Caco-2 (cell line): ENCODE data around the gene HAND2. TPM values are rescaled to one million over a fixed set of nuclear protein-coding genes. Genes with fewer than 3 reads are reported as not detected.

ENCODE experiments used
- BruUV-seq: library from RNA; stranded (reverse); fragments of 400-500 nt; replicated peaks from 2 replicates; lab custom pipeline; 2021; lab: Mats Ljungman, UMichigan
- CTCF ChIA-PET: fragments of 300-600 bp; sonication (Branson Sonifier 250); formaldehyde crosslinking; loops from one replicate; lab custom pipeline; 2022; ENCODE audit warnings: antibody characterized with exemption; lab: Charles Lee
- POLR2A ChIA-PET: fragments of 300-600 bp; sonication (Branson Sonifier 250); formaldehyde crosslinking; loops from one replicate; lab custom pipeline; 2022; ENCODE audit warnings: antibody characterized with exemption; lab: Charles Lee
- DNase-seq, 2 experiments: peaks; one replicate each; pipeline versions ENCODE4 v3.0.0 to v3.0.0-alpha.2; 2020 to 2022
- H3K27me3 ChIP-seq: replicated peaks from 2 replicates; pipeline ENCODE4 v1.6.0; 2011; ENCODE audit warnings: low read length; ENCODE audit not compliant: control insufficient read depth, insufficient read depth
- H3K36me3 ChIP-seq: 2 replicates; pipeline ENCODE4 v1.5.1; 2011; ENCODE audit warnings: low read length; ENCODE audit not compliant: control insufficient read depth, insufficient read depth
- H3K4me1 ChIP-seq: fragments of 250-450 bp; sonication (Bioruptor Pico); 2 replicates; pipeline ENCODE4 v1.5.1; 2020; ENCODE audit warnings: mild to moderate bottlenecking
- H3K4me3 ChIP-seq: 2 replicates; pipeline ENCODE4 v1.5.1; 2011; ENCODE audit warnings: low read depth, mild to moderate bottlenecking, control low read depth, low read length
- H3K9me3 ChIP-seq: fragments of 250-450 bp; sonication (Bioruptor Pico); 2 replicates; pipeline ENCODE4 v1.5.1; 2020; ENCODE audit warnings: mild to moderate bottlenecking, moderate library complexity
- H3K27ac Mint-ChIP-seq: one replicate; pipeline ENCODE4 v1.8.0; 2022; ENCODE audit warnings: mixed read lengths; ENCODE audit not compliant: unreplicated experiment
- H3K27me3 Mint-ChIP-seq: one replicate; pipeline ENCODE4 v1.8.0; 2022; ENCODE audit warnings: mixed read lengths; ENCODE audit not compliant: insufficient read depth, unreplicated experiment
- H3K36me3 Mint-ChIP-seq: one replicate; pipeline ENCODE4 v1.8.0; 2022; ENCODE audit warnings: mild to moderate bottlenecking, mixed read lengths; ENCODE audit not compliant: insufficient read depth, unreplicated experiment
- H3K4me1 Mint-ChIP-seq: one replicate; pipeline ENCODE4 v1.8.0; 2022; ENCODE audit warnings: low read depth, mixed read lengths; ENCODE audit not compliant: unreplicated experiment
- H3K4me3 Mint-ChIP-seq: one replicate; pipeline ENCODE4 v1.8.0; 2022; ENCODE audit warnings: mild to moderate bottlenecking, moderate library complexity, mixed read lengths; ENCODE audit not compliant: unreplicated experiment
- H3K9me3 Mint-ChIP-seq: one replicate; pipeline ENCODE4 v1.8.0; 2022; ENCODE audit warnings: mixed read lengths; ENCODE audit not compliant: unreplicated experiment
- intact Hi-C: fragments of 100-400 bp; cut with micrococcal nuclease; formaldehyde crosslinking; loops from one replicate; pipeline ENCODE4 v1.10.0; 2022; ENCODE audit not compliant: unreplicated experiment
- total RNA-seq: library from RNA; stranded (reverse); gene quantifications from 2 replicates; pipeline ENCODE4 v1.2.3, GENCODE V29; 2022
- TF ChIP-seq, protein P1 (sequence below), 2 experiments: fragments of 200-600 bp in 1 of 2; IDR thresholded peaks; 1 replicate in 1 of 2; 2 replicates in 1 of 2; pipeline versions ENCODE4 v1.5.1 to v1.8.0; 2011 to 2022; ENCODE audit warnings: antibody characterized with exemption in 1 of 2, control low read depth in 1 of 2, inconsistent platforms in 1 of 2, low read depth in 1 of 2, low read length in 1 of 2, mild to moderate bottlenecking in 1 of 2, moderate library complexity in 1 of 2; ENCODE audit not compliant: insufficient read depth in 1 of 2, severe bottlenecking in 1 of 2, unreplicated experiment in 1 of 2

HAND2 gene
- total RNA-seq, 1 experiment from 2014 or later: not detected

DNA sequence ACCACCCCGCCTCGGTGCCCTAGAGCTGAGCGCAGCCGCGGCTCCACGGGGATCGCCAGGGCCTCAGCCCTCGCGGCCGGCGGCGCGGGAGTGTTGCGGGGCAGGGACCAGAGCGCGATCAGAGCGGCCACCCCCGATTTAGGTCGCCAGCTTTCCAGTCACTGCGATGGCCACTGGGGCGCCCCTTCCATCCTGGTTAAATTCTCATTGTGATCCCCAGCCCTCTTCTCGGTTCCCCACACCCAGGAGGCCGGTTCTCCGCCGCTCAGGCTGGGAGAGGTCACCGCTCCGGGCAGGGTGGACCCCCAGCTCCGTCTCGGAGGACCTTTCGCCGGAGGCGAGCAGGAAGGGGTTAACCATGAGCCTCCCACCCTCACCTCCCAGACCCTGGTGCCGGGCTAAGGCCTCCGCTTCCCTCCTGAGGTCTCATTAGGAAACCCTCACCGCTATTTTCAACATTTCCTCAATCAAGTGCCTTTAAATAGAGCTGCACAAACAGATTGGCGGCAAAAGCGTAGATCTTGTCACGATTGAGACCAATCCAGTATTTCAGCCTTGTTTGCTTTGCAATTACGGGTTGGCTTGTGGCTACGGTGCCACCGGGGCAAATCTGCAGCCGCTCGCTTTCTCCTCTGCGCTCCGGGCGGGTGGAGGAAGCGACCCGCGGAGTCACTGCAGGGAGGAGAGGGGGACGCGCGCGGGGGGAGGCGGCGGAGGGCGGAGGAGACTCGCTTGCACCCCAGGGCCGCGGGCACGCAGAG lies 8.3 kb upstream of the HAND2 start:
- Mint-ChIP-seq H3K4me3 (peak overlapping the region; percentile 60), H3K27ac (no peak overlapping the region), H3K9me3 (no peaks in the 10 kb centered on the region), H3K4me1 (no peaks in the 10 kb centered on the region), H3K36me3 (no peaks in the 10 kb centered on the region), H3K27me3 (peaks cover 30% of the 10 kb centered on the region)
- H3K4me1 ChIP-seq: no peaks in the 10 kb centered on the region
- TF ChIP-seq, protein P1, sequence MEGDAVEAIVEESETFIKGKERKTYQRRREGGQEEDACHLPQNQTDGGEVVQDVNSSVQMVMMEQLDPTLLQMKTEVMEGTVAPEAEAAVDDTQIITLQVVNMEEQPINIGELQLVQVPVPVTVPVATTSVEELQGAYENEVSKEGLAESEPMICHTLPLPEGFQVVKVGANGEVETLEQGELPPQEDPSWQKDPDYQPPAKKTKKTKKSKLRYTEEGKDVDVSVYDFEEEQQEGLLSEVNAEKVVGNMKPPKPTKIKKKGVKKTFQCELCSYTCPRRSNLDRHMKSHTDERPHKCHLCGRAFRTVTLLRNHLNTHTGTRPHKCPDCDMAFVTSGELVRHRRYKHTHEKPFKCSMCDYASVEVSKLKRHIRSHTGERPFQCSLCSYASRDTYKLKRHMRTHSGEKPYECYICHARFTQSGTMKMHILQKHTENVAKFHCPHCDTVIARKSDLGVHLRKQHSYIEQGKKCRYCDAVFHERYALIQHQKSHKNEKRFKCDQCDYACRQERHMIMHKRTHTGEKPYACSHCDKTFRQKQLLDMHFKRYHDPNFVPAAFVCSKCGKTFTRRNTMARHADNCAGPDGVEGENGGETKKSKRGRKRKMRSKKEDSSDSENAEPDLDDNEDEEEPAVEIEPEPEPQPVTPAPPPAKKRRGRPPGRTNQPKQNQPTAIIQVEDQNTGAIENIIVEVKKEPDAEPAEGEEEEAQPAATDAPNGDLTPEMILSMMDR (IDR thresholded peaks at IDR 0.05; ENCODE audit: insufficient read depth in 1 of 2, low read depth in 1 of 2, low read length in 1 of 2, severe bottlenecking in 1 of 2, unreplicated experiment in 1 of 2): no peak
- ChIA-PET POLR2A (no interaction called here), CTCF (no interaction called here)
- DNase-seq: no peak
- no peaks in the 10 kb centered on the region for H3K9me3 ChIP-seq
- no peak overlapping the region for H3K4me3 ChIP-seq
- no TSS peak for BruUV-seq
- no peaks in the 10 kb centered on the region for H3K27me3 ChIP-seq
- intact Hi-C loops: loop anchor here (10.0 kb wide), 1 partner anchor 196 kb away; no protein-coding TSS in a partner anchor
- H3K36me3 ChIP-seq: no peaks in the 10 kb centered on the region

DNA sequence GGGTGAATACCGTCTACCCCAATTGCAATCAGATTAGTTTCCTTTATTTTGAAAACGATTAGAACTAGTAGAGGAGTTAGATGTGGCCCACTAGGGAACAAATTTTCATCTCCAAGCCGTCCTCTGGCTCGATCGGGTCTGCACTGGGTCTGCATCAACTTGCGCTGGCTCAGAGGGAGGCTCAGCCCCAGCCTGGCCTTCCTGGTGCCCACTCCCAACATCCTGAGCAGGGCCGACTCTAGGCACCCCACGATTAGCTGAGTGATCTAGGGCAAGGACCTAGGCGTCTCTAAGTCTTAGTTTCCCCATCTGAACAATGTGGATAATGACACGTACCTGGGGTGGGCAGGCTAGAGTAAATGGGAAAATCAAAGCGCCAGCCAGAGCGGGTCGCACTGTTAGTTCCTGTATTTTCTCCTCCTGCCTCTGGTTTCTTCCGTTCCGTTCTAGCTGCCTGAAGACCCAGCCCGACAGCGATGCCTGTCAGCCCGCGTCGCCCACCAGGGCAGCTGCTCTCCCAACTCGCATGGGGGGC lies 7.7 kb upstream of the HAND2 start:
- TF ChIP-seq, protein P1 (IDR thresholded peaks at IDR 0.05; ENCODE audit: insufficient read depth in 1 of 2, low read depth in 1 of 2, low read length in 1 of 2, severe bottlenecking in 1 of 2, unreplicated experiment in 1 of 2): no peak
- CTCF ChIA-PET: no interaction called here
- no peaks in the 10 kb centered on the region for H3K27me3 ChIP-seq
- no peaks in the 10 kb centered on the region for H3K9me3 Mint-ChIP-seq
- H3K4me1 Mint-ChIP-seq: no peaks in the 10 kb centered on the region
- no peaks in the 10 kb centered on the region for H3K36me3 ChIP-seq
- POLR2A ChIA-PET: no interaction called here
- H3K27me3 Mint-ChIP-seq: peaks cover 30% of the 10 kb centered on the region
- no TSS peak for BruUV-seq
- intact Hi-C loops: loop anchor here (10.0 kb wide), 1 partner anchor 197 kb away; no protein-coding TSS in a partner anchor
- H3K9me3 ChIP-seq: no peaks in the 10 kb centered on the region
- H3K36me3 Mint-ChIP-seq: no peaks in the 10 kb centered on the region
- no peak for DNase-seq
- H3K4me3 Mint-ChIP-seq: no peak overlapping the region
- no peaks in the 10 kb centered on the region for H3K4me1 ChIP-seq
- H3K27ac Mint-ChIP-seq: no peak overlapping the region
- no peak overlapping the region for H3K4me3 ChIP-seq

DNA sequence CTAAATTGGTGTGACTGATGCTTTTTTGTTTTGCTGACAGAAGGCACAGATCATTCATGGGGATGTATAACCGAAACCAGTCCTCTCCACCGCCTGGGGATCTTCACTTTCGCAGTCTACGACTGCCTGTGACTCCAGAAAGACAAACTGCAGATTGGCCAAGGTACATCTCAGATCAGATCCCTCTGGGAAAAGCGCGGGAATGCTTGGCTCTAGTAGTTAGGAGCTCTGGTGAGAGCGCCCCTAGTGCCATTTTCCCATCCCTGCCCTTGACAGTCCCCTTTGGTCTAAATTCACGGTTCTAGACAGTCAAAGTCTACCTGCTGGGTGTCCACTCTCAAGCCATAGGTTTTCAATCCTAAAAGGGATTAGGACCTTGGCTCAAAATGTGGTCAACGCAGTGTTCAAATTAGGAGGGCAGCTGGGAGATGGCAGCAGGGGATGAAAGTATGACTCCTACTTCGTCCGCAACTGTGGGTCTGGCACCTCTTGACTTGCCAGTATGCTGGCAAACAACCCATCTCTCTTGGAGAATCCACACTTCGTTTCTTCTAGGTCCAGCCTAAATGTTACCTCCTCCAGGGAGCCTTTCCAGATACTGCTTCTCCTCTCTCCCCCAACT lies 6.9 kb upstream of the HAND2 start:
- peaks cover 30% of the 10 kb centered on the region for H3K27me3 Mint-ChIP-seq
- H3K36me3 Mint-ChIP-seq: no peaks in the 10 kb centered on the region
- Histone ChIP-seq H3K4me3 (no peak overlapping the region), H3K9me3 (no peaks in the 10 kb centered on the region), H3K36me3 (no peaks in the 10 kb centered on the region), H3K4me1 (no peaks in the 10 kb centered on the region), H3K27me3 (no peaks in the 10 kb centered on the region)
- no peak overlapping the region for H3K4me3 Mint-ChIP-seq
- peak in 1 of 2 experiments; percentile 15 for DNase-seq
- no TSS peak for BruUV-seq
- ChIA-PET CTCF (no interaction called here), POLR2A (no interaction called here)
- TF ChIP-seq, protein P1 (IDR thresholded peaks at IDR 0.05; ENCODE audit: insufficient read depth in 1 of 2, low read depth in 1 of 2, low read length in 1 of 2, severe bottlenecking in 1 of 2, unreplicated experiment in 1 of 2): no peak
- intact Hi-C loops: loop anchor here (10.0 kb wide), 1 partner anchor 198 kb away; no protein-coding TSS in a partner anchor
- H3K27ac Mint-ChIP-seq: no peak overlapping the region
- no peaks in the 10 kb centered on the region for H3K9me3 Mint-ChIP-seq
- H3K4me1 Mint-ChIP-seq: no peaks in the 10 kb centered on the region
